Activated gamma-delta T cell treated with anti-CD3 and anti-CD28 coated beads, Interleukin-2, amount 50 U/mL, for 16 hours (primary cell): Measurements from ENCODE around the gene KLK10.

Source experiments
- DNase-seq: peaks from one replicate; pipeline ENCODE4 v3.0.0-alpha.2; 2020; ENCODE audit warnings: low read depth

Gene KLK10

DNA sequence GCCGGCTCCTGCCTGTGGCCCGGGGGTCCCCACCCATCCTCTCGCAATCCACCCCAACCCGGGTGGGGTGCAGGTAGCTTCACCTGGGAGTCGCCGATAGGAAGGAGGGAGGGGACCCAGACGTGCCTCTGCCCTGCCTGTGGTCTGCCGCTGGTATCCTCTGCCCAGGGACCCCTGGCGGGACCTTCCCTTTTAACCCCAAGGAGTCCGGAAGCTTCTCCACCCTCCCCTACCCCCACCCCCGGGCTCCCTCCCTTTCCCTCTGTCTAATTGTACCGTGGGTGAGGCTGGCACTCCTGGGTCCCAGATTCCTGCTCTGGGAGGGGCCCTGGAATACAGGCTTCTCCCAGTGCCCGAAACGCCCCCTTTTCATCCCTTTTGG, at the start of gene KLK10:
KLK10 (minus strand) TSS at position 166 of the 382 bp plus-strand sequence. CDS start 579 bp downstream, outside the sequence.
- no peak for DNase-seq

DNA sequence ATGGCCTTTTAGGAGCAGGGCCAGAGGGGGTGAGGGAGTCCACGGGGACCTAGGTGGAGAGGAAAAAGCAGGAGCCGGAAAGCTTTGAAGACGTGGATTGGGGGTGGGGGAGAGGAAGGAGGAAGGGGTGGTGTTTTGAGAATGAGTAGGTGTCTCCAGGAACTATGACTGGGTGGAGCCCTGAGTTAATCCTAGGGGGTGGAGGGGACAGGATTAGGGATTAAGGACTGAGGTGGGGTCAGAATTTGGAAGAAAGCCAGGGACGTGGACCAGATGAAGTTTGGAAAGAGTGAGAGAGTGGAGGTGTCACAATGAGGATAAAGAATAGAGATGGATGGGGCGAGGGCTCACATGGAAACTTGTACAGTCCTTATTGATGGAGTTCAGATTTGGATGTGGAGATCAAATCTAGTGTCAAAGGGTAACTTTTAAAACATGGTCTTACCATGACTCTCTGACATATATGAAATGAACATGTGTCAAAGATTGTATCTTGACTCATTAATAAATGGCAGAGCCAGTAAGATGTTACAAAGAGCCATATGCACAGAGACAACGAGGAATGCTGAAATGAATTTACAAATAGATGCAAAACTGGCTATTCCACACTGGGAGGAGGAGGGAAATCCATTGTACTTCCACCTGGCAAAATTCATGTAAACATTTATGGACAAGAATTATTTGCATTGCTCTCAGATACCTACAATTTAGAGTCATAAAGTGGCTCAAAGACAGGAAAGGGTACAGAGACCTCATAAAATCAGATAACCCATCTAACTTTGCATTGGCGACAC, 47.1 kb upstream of the KLK10 start:
- DNase-seq: no peak

DNA sequence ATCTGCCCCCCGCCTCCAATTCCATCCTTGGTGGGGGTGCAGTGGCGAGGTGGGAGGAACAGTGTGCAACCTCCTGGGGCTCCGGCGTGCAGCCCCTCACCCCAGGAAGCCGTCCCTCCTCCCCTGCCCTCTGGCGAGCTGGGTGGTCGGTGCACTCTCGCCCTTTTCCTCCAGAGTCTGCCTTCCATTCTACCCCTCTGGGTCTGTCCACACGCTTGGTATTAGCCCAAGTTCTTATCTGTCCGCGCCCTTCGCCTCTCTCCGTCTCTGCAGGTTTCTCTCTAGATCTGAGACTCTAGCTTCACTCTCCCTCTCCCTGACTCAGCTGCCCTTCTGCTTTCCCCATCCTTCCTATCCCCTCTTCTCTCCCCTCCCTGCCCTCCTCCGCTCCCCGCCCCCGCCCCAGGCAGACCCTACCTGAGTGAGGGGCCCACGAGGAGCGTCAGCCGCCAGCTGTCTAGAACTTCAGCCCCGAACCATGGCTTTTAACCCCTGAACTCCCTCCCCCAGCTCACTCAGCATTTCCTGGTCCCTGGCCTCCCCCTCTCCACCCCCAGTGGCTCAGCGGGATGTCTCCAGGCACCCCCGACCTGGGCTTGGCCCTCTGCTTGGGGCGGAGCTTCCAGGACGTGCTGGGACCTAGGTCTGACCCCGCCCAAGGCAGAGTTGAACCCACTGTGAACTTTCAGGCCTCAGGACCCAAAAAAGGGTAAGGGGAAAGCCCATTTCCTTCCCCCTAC, 45.9 kb upstream of the KLK10 start:
- no peak for DNase-seq

GRCh38 chr19:51064534-51065220, 45.2 kb upstream of the KLK10 start, which contains the start of gene KLK13:
Gene KLK13 (minus strand): TSS chr19:51065092. CDS start chr19:51065067, 25 bp downstream.
- DNase-seq: no peak

GRCh38 chr19:51063664-51064063, 44.2 kb upstream of the KLK10 start:
- no peak for DNase-seq

DNA sequence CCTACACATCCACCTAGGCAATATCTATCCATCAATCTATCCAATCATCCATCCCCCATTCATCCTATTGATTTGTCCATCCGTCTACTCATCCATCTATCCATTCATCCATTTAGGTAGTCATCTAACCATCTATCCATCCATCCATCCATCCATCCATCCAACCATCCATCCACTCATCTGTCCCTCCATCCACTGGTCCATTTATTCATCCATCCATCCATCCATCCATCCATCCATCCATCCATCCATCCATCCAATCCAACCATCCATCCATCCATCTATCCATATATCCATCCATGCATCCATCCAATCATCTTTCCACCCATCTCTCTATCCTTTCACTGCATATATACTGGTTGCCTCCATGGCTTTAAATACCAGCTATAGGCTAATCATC, 41.5 kb upstream of the KLK10 start:
- no peak for DNase-seq

- no peak for DNase-seq
Measured at GRCh38 chr19:51060336-51060735, 40.8 kb upstream of the KLK10 start.

- DNase-seq: no peak
Measured at GRCh38 chr19:51059715-51060114, 40.2 kb upstream of the KLK10 start.

- DNase-seq: no peak
Measured at GRCh38 chr19:51055866-51056265, 36.4 kb upstream of the KLK10 start.

DNA sequence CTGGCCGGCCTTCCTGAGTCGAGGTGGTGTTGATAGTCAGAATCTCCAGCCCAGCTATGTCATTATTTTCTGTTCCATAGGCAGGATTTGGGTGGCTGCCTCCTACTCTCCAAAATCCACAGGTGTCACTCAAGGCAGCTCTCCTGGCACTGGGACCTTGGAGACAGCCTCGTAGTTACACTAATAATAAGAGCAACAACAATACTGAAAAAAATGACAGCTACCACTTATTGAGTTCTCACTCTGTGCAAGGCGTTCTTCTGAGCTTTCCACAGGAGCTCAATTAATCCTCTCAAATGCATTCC, 27.5 kb upstream of the KLK10 start:
- no peak for DNase-seq

- no peak for DNase-seq
Measured at GRCh38 chr19:51044327-51044726, 24.8 kb upstream of the KLK10 start.

GRCh38 chr19:51043497-51043896, 24.0 kb upstream of the KLK10 start:
- DNase-seq: no peak

- no peak for DNase-seq
Measured at GRCh38 chr19:51040151-51040550, 20.6 kb upstream of the KLK10 start.

- DNase-seq: no peak
Measured at GRCh38 chr19:51036519-51036918, 17.0 kb upstream of the KLK10 start.

GRCh38 chr19:51034704-51035103, 15.2 kb upstream of the KLK10 start, which contains the start of gene KLK12:
Gene KLK12 (minus strand): TSS chr19:51035002. CDS start chr19:51034621, 381 bp downstream.
- DNase-seq: no peak

- no peak for DNase-seq
Measured at GRCh38 chr19:51031880-51032225, 12.3 kb upstream of the KLK10 start.

DNA sequence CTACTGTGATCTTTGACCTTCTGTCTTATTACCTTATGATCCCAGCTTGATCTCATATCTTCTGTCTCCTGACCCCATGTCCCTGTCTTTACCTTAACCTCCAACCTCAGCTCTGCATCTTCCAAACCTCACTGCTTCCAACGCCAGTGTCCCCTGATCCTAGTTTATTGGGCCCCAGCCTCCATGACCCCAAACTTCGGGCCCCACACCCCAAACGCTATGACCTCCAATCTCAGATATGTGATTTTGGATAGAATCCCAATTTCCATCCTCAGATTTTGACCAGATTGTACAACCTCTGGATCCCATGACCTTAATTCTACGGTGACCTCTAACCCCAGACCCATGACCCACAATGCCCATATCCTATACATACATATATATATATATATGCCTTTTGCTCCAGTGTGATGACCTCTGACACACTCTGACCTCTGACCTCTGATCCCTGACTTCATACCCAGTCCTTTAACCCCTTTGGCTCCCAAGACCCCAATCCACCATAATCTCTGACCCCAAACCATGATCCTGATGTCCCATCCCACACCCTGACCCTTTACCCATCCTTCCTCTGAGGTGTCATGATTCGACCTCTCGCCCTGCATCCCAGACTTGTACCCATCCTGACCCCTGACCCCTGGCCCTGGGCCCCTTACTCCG, 11.8 kb upstream of the KLK10 start:
- DNase-seq: no peak

GRCh38 chr19:51030631-51031030, 11.1 kb upstream of the KLK10 start:
- no peak for DNase-seq

DNA sequence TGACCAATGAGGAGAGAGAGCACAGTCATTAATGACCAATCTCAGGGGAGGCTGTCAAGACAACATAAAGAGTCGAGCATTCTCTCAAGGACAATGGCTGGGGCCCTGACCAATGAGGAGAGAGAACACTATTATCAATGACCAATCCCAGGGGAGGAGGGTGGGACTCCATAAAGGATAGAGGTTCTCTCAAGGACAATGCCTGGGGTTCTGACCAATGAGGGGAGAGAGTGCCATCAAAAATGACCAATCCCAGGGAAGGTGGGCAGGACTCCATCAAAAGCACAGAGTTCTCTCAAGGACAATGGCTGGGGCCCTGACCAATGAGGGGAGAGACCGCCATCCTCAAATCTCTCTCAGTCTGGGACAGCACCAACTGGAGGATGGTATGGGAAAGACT, 10.2 kb upstream of the KLK10 start:
- DNase-seq: no peak

- DNase-seq: no peak
Measured at GRCh38 chr19:51027873-51028272, 8.4 kb upstream of the KLK10 start.

GRCh38 chr19:51027126-51027806, 7.8 kb upstream of the KLK10 start:
- DNase-seq: no peak

DNA sequence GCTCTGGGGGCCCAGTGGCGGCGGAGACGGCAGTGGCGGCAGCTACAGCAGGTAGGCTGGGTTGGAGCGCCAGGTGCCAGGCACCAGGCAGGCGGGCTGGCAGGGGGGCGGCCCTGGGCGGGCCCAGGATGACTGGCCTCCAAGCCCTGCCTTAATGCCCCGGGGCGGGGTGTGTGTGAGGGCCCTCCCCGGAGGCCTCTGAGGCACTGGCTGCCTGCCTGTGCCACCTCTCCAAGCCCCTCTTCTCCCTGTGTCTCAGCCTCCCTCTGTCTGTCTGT, 7.0 kb upstream of the KLK10 start, which contains the start of gene KLK11:
KLK11 (minus strand) TSS at position 63 of the 278 bp plus-strand sequence. CDS start 985 bp downstream, outside the sequence.
- no peak for DNase-seq
